CMK (cell line): ENCODE measurements around the gene U2SURP.
"Not testable (repeated sequence)": the region's sequence is repeated elsewhere in the genome, so short reads cannot be mapped to it uniquely, and the experiment has no call there.

Experiments used
- DNase-seq: peaks from one replicate; pipeline ENCODE4 v3.0.0-alpha.2; 2010; ENCODE audit warnings: low read depth

The U2SURP gene

DNA sequence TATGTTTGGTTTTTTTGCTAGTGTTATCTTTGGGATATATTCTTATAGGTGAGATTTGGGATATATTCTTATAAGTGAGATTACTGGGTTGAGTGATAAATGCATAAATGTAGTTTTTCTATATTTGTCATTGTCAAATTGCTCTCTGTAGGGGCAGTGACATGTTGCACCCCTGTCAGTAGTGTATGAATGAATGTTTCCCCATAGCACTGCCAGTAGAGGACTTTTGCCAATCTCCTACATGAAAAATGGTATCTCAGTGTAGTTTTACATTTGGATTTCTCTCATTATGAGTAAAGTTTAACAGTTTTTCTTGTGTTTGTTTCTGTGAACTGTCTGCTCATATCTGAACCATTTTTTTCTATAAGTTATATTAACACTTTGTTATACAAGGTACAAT is 13.6 kb downstream of the U2SURP start:
- DNase-seq: no peak

- DNase-seq: no peak
Measured at GRCh38 chr3:143016321-143016972, 15.1 kb downstream of the U2SURP start.

- no peak for DNase-seq
Measured at GRCh38 chr3:143024351-143024960, 23.1 kb downstream of the U2SURP start.

DNA sequence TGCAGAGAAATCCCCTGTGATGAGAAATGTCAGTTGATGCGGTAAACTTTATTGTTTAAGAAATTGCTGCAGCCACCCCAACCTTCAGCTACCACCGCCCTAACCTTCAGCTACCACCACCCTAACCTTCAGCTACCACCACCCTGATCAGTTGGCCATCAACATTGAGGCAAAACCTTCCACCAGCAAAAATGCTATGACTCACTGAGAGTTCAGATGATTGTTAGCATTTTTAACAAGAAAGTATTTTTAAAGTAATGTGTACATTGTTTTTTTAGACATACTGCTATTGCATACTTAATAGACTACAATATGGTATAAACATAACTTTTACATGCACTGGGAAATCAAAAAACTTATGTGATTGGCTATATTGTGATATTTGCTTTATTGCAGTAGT is 30.0 kb downstream of the U2SURP start:
- DNase-seq: no peak

- DNase-seq: not testable (repeated sequence)
Measured at GRCh38 chr3:143031796-143032387, 30.5 kb downstream of the U2SURP start.

DNA sequence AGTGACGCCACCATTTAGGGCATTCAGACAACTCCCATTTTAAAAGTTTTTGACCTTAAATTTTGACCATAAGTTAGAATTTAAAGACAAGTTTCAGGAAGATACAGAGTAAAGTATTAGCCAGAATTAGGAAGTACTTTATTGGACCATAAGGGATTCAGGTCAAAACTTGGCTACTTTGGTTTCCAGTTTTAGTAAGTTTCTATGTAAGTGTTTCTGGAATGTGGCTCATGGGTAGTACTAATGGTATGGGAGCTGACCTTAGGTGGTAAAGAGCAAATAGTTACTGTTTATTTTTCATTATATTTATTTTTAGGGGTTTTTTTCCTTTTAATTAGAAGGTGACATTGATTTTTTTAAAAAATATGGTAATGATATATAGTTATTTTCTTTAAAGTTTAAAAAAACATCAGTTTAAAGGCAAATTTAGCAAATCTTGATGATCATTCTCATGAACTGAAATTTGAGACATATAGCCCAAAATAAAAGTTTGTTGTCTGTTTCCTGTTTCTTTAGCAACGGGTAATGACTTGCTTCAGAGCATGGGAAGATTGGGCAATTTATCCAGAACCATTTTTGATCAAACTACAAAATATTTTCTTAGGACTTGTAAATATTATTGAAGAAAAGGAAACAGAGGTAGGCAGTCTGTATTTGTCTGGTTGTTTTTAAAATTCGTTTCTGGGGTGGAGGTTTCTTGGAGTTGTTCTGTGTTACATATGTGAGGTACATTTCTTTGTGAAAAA is 34.3 kb downstream of the U2SURP start:
- DNase-seq: no peak

- DNase-seq: no peak
Measured at GRCh38 chr3:143036557-143036956, 35.2 kb downstream of the U2SURP start.

DNA sequence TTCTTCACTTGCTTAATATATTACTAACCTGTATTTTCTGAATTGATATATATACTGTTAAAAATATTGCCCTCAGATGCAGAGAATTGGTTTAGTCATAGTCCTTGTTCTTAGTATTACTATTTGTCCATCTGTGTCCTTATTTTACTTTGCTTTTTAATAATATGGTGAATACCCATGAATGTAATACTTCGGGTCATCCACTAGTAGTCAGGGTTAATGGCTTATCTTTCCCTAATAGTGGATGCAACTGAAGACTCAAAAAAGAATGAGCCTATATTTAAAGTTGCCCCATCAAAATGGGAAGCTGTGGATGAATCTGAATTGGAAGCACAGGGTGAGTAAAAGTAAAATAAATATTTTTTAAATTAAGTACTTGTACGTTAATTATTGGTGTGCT is 36.5 kb downstream of the U2SURP start:
- no peak for DNase-seq

DNA sequence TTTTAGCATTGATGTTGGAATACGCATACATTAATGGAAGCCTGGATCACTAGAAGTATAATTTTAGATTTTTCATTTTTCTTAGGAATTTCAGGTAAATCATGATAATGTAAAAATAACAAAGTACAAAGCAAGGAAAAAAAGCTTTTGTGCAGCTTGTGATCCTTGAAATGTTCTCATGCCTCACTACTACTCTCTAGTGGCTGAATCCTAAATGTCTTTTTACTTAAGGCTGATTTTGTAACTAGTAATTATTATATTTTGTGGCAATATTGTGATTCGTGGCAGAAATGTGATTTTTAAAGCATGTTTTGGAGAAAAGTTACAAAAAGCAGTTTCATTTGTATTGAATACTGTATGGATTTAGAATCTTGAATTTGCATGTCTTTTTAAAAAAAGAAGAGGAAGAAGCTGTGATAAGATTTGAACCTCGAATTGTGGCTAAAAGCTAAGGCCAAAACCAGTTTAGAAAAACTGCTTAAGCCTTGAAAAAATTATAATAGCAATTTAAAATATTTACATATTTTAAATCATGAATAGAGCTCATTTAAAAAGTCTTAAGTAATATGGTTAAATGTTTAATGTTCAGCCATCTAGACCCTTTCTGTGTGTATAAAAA is 39.0 kb downstream of the U2SURP start:
- no peak for DNase-seq

DNA sequence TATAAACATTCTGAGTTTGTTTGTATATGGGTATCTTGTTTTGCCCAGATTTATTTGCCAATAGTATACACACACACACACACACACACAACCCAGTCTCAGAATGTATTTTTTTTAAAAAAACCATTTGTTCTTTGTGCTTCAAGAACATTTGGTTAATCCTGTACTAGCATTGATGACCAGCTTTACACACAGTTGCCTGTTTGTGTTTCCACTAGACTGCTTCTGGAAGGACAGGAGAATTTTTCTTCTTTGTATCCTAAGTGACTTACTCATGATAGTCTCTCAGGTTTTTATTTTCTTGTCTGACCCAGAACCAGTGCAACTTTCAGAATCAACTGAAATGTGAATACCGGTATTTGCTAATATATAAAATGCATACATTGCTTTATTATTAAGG is 40.5 kb downstream of the U2SURP start:
- no peak for DNase-seq

DNA sequence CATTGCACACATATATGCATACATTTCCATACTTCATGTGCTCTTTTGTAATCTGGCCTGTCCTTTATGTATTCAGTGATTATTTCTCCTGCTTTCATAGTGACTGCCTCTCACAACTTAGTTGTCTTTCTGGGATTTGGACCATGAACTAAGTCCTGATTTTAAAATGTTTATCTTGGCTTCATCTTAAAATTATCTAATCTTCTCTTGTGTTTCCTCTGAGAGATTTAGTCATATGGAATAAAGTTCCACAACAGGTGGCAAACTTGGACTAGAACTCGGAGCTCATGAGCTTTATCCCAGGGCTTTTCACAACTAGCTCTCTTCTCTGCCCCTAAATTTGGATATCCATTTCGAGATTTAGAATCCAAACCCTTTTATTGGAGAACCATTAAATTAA is 44.3 kb downstream of the U2SURP start:
- DNase-seq: no peak

GRCh38 chr3:143046075-143046474 is 44.7 kb downstream of the U2SURP start:
- not testable (repeated sequence) for DNase-seq

DNA sequence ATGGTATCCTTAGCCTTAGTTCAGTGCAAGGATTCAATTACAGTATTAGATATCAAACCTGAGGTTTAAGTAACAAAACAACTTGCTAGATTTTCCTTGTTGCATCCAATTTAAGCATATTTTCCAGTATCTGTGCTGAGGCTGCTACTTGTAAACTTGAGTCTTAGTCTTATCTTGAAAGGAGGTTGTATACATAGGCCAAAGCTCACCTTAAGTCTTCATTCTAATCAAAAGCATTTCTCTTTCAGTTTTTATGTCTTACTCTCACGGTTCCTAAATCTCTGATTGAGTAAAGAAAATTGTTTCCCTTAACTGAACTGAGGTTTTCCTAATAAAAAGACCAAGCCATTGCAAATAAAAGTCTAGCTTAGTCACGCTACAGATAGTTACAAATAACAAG is 52.6 kb downstream of the U2SURP start:
- DNase-seq: no peak

GRCh38 chr3:143056372-143056771 is 55.0 kb downstream of the U2SURP start:
- no peak for DNase-seq

DNA sequence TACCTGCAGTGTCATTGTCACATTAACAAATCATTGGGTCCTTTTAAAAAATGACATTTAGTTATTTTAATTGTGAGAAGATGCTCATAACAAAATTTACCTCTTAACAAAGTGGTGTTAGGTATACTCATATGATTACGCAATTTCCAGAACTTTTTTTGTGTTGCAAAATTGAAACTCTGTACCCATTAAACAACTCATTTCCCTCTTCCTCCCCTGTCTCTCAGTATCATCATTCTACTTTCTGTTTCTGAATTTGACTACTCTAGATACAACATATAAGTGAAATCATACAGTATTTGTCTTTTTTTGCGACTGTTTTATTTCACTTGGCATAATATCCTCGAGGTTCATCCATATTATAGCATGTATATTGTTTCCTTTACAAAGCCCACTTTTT is 59.5 kb downstream of the U2SURP start:
- DNase-seq: no peak

DNA sequence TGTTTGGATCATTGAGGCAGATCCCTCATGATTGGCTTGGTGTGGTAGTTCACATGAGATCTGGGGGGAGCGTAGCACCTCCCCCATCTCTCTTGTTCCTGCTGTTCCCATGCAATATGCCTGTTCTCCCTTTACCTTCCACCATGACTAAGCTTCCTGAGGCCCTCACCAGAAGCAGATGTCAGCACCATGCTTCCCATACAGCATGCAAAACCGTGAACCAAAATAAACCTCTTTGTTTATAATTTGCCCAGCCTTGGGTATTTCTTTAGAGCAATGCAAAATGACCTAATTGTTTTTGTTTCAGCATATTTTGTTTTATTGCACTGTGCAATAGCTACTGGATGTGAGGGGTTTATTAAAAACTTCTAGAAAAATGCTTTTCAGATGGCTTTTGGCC is 61.6 kb downstream of the U2SURP start:
- no peak for DNase-seq

DNA sequence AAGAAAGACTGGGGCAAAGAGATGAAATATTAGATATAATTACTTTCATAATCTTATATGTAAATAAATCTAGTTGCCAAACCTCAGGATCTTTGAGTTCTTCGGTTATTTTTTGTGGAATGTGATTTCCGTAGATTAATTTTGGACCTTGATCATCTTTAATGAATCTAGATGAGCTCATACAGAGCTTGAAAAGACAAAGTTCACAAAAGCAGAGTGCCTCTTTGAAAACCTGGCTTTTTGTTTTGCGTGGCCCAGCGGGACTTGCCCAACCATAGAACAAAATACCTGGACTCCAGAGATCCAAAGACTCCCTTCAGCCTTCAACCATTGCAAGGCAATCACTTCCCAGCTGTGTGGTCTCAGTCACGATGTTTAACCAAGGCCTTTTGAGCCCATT is 63.4 kb downstream of the U2SURP start:
- no peak for DNase-seq

- DNase-seq: no peak
Measured at GRCh38 chr3:143065364-143065763, 64.0 kb downstream of the U2SURP start.

- no peak for DNase-seq
Measured at GRCh38 chr3:143066033-143066432, 64.7 kb downstream of the U2SURP start.

DNA sequence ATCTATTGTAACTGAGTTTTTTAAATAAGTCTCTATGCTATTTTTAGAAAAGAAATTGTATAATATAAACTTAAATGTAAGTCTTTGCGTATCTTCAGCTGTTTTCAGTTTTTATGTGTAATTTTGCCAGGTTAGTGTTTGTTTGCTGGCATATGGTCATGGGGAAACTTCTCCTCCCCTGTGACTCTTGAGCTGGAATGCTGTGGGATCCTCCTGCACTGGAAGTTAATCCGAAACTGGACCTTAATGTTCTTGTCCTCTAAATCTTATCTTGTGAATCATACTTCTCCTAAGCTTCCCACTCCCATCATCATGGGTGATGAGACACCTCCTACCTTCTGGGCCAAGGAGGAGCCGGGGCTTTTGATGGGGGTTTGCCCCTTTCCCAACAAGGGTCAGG is 65.8 kb downstream of the U2SURP start:
- DNase-seq: no peak

DNA sequence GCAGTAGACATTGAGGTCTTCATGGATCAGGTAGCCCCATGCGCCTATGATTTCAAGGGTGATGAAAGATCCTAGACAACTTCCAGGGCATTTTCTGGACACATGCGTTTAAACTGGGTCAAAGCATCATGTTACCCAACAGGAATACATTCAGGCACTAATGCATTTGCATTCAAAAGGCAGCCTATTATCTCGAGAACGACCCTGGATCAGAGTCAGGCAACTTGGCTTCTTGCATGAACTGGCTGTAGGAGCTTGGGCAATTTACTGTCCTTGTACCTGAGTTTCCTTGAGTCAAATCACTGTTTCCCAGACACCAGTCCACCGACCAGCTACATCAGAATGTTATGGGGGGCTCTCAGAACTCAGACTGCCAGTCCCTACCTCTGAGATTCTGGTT is 66.7 kb downstream of the U2SURP start:
- no peak for DNase-seq

DNA sequence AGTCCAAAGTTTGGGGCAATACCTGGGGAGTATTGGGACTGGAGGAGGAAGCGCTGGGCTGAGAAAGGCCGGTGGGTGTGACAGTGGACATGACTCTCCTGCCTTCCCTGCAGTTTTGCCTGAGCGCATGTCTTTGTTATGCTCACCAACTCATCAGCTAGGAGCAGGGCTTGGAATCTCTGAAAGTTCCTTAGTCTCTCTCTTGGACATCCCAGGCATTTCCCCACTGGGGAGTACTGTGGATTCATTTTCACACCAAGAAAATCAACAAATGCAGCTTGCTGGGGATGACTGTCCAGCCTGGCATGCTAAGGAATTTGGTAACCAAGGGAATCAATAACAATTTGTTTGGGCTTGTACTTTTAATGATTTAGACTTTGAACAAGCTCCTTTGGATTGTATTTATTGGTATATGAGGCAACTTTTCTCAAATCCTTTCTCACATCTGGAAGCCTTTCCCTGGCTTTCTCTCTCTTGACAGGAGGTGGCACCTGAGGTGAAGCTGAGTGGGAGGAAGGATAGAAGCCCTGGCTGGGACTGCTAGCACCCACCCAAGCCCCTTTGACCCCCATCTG is 69.7 kb downstream of the U2SURP start:
- no peak for DNase-seq
